GM21737 (cell line): ENCODE data around the gene ZMYND8.
"Not testable (repeated sequence)": the region's sequence is repeated elsewhere in the genome, so short reads cannot be mapped to it uniquely, and the experiment has no call there.

Experiments
- ATAC-seq: cut with Tn5 transposase; IDR thresholded peaks from one replicate; pipeline ENCODE4 v1.9.1; 2021; ENCODE audit warnings: mild to moderate bottlenecking, moderate library complexity; ENCODE audit not compliant: unreplicated experiment

ZMYND8 gene

GRCh38 chr20:47189060-47189459 lies 167.4 kb downstream of the ZMYND8 start:
- no peak for ATAC-seq

GRCh38 chr20:47188540-47188939 lies 168.0 kb downstream of the ZMYND8 start:
- no peak for ATAC-seq

GRCh38 chr20:47187450-47188195 lies 168.9 kb downstream of the ZMYND8 start:
- ATAC-seq = no peak

GRCh38 chr20:47183367-47183766 lies 173.1 kb downstream of the ZMYND8 start:
- ATAC-seq = no peak

GRCh38 chr20:47181056-47181862 lies 175.2 kb downstream of the ZMYND8 start:
- no peak for ATAC-seq

GRCh38 chr20:47179267-47179666 lies 177.2 kb downstream of the ZMYND8 start:
- ATAC-seq = no peak

GRCh38 chr20:47178851-47179250 lies 177.6 kb downstream of the ZMYND8 start:
- ATAC-seq = no peak

GRCh38 chr20:47178277-47178676 lies 178.2 kb downstream of the ZMYND8 start:
- no peak for ATAC-seq

- ATAC-seq = not testable (repeated sequence)
Observed at GRCh38 chr20:47176217-47176616, 180.3 kb downstream of the ZMYND8 start.

GRCh38 chr20:47175493-47175892 lies 181.0 kb downstream of the ZMYND8 start:
- ATAC-seq = no peak

GRCh38 chr20:47174456-47175243 lies 181.8 kb downstream of the ZMYND8 start:
- ATAC-seq = no peak

GRCh38 chr20:47173596-47174216 lies 182.8 kb downstream of the ZMYND8 start:
- ATAC-seq = no peak

- no peak for ATAC-seq
Observed at GRCh38 chr20:47172579-47172978, 183.9 kb downstream of the ZMYND8 start.

- ATAC-seq = no peak
Observed at GRCh38 chr20:47167846-47168245, 188.7 kb downstream of the ZMYND8 start.

- ATAC-seq = no peak
Observed at GRCh38 chr20:47165376-47165865, 191.1 kb downstream of the ZMYND8 start.

- ATAC-seq = no peak
Observed at GRCh38 chr20:47164140-47164539, 192.4 kb downstream of the ZMYND8 start.

GRCh38 chr20:47161411-47161810 lies 195.1 kb downstream of the ZMYND8 start:
- no peak for ATAC-seq

GRCh38 chr20:47160992-47161391 lies 195.5 kb downstream of the ZMYND8 start:
- ATAC-seq = no peak

- ATAC-seq = no peak
Observed at GRCh38 chr20:47160240-47160639, 196.3 kb downstream of the ZMYND8 start.
